Placental pericyte (primary cell): ENCODE measurements around the gene CDC14A. TPM values are rescaled to one million over a fixed set of nuclear protein-coding genes. Genes with fewer than 3 reads are reported as not detected.

Experiments used
- total RNA-seq: library from RNA; depleted of rRNA; stranded (reverse); fragments of >200 nt; gene quantifications from 2 replicates; pipeline ENCODE4 v1.2.3, GENCODE V29; 2012

Gene CDC14A, protein sequence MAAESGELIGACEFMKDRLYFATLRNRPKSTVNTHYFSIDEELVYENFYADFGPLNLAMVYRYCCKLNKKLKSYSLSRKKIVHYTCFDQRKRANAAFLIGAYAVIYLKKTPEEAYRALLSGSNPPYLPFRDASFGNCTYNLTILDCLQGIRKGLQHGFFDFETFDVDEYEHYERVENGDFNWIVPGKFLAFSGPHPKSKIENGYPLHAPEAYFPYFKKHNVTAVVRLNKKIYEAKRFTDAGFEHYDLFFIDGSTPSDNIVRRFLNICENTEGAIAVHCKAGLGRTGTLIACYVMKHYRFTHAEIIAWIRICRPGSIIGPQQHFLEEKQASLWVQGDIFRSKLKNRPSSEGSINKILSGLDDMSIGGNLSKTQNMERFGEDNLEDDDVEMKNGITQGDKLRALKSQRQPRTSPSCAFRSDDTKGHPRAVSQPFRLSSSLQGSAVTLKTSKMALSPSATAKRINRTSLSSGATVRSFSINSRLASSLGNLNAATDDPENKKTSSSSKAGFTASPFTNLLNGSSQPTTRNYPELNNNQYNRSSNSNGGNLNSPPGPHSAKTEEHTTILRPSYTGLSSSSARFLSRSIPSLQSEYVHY
- 4.8 and 8.9 TPM in 2 replicates for total RNA-seq

DNA sequence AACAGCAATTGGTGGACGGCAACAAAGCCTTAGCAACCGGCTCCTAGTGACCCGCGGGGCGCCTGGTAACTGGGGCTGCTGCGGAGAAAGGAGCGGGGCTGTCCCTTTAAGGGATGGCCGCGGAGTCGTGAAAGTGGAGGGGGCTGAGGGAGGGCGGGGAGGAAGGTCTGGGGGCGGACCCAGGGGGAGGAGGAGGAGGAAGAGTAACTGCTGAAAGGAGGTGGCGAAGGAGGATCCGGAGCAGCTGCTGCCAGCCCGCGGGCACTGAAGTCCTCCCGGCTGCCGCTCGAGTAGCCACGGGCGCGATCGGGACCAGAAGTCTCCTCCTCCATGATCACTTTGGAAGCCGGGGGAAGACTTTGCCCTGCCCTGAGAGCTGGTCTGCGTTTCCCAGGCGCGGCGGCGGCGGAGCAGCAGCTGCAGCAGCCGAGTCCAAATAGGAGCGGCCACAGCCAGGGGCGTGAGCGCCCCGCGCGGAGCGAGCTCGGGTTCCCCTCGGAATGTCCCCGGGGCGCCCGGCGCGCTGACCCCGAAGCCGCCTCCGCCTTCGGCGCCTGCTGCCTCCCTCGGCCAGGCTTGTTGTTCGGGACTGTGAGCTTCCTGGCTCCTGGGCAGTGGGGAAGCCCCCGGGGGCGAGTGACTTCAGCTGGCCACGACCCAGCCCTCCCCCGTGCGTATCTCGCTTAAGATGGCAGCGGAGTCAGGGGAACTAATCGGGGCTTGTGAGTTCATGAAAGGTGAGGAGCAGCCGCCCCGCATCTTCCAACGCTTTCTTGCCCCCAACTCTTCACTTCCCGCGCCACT, at the start of gene CDC14A:
TSS of gene CDC14A (plus strand) at position 240 of the 804 bp plus-strand sequence. CDS start at position 689, 449 bp downstream.

Other genes starting within 250 kb of the CDC14A start
- 0.88 and 8.9 TPM in 2 replicates for gene SASS6, start 219.6 kb upstream of the CDC14A start, total RNA-seq
- 9.2 and 16.9 TPM in 2 replicates for gene TRMT13, start 219.3 kb upstream of the CDC14A start, total RNA-seq
- 0.57 and 0.88 TPM in 2 replicates for gene LRRC39, start 174.2 kb upstream of the CDC14A start, total RNA-seq
- 5.0 and 5.2 TPM in 2 replicates for gene DBT, start 102.7 kb upstream of the CDC14A start, total RNA-seq
- gene RTCA, start 86.3 kb upstream of the CDC14A start, total RNA-seq: 49.7 and 59.3 TPM in 2 replicates
- gene GPR88, start 185.6 kb downstream of the CDC14A start, total RNA-seq: not detected in 2 replicates